ENCODE results near the gene DPH7.
"Not testable (repeated sequence)": the region's sequence is repeated elsewhere in the genome, so short reads cannot be mapped to it uniquely, and the experiment has no call there.

Gene DPH7

GRCh38 chr9:137544176-137544760 is 34.5 kb downstream of the DPH7 start:
- DNase-seq = no peak

GRCh38 chr9:137543237-137543963 is 35.3 kb downstream of the DPH7 start:
- DNase-seq = no peak

GRCh38 chr9:137542486-137542885 is 36.2 kb downstream of the DPH7 start:
- no peak for DNase-seq

GRCh38 chr9:137540536-137540935 is 38.2 kb downstream of the DPH7 start:
- no peak for DNase-seq

- no peak for DNase-seq
Observed at GRCh38 chr9:137538058-137538457, 40.7 kb downstream of the DPH7 start.

- not testable (repeated sequence) for DNase-seq
Observed at GRCh38 chr9:137536594-137537131, 42.1 kb downstream of the DPH7 start.

GRCh38 chr9:137535120-137535428 is 43.7 kb downstream of the DPH7 start:
- no peak for DNase-seq

GRCh38 chr9:137534256-137535119 is 44.2 kb downstream of the DPH7 start:
- no peak for DNase-seq

- DNase-seq = not testable (repeated sequence)
Observed at GRCh38 chr9:137532891-137533468, 45.7 kb downstream of the DPH7 start.

GRCh38 chr9:137531099-137531765 is 47.5 kb downstream of the DPH7 start:
- DNase-seq = no peak

GRCh38 chr9:137530331-137530730 is 48.4 kb downstream of the DPH7 start:
- no peak for DNase-seq

- no peak for DNase-seq
Observed at GRCh38 chr9:137524981-137525317, 53.8 kb downstream of the DPH7 start.

GRCh38 chr9:137524161-137524980 is 54.4 kb downstream of the DPH7 start:
- no peak for DNase-seq

GRCh38 chr9:137522746-137523455 is 55.8 kb downstream of the DPH7 start:
- no peak for DNase-seq

GRCh38 chr9:137521405-137521985 is 57.2 kb downstream of the DPH7 start:
- no peak for DNase-seq

- DNase-seq = no peak
Observed at GRCh38 chr9:137520614-137521404, 57.9 kb downstream of the DPH7 start.

- DNase-seq = no peak
Observed at GRCh38 chr9:137519553-137519952, 59.2 kb downstream of the DPH7 start.

- DNase-seq = not testable (repeated sequence)
Observed at GRCh38 chr9:137518661-137519459, 59.9 kb downstream of the DPH7 start.
